B cell (primary cell): Measurements from ENCODE around the gene OVCA2.

ENCODE experiments used
- CTCF ChIP-seq: fragments of 200-600 bp; IDR thresholded peaks from one replicate; pipeline ENCODE4 v1.8.0; 2022; ENCODE audit warnings: antibody characterized with exemption, mild to moderate bottlenecking
- EZH2 ChIP-seq: IDR thresholded peaks from 2 replicates; pipeline ENCODE4 v1.6.1; 2012; ENCODE audit warnings: borderline replicate concordance, low read depth, mild to moderate bottlenecking, moderate library complexity, low read length; ENCODE audit not compliant: insufficient read depth, poor library complexity, severe bottlenecking

- no peak for TF ChIP-seq CTCF
- TF ChIP-seq EZH2, result no peak
Observed at GRCh38 chr17:2043785-2044184, 2.0 kb downstream of the OVCA2 start.
